ENCODE results near the gene PIP4K2C.
A peak's percentile ranks its signal among the peaks of the same experiment; 100 is the strongest.
"Not testable (repeated sequence)": the region's sequence is repeated elsewhere in the genome, so short reads cannot be mapped to it uniquely, and the experiment has no call there.

The PIP4K2C gene

GRCh38 chr12:57623811-57624390 lies 32.9 kb downstream of the PIP4K2C start:
- DNase-seq: no peak

- DNase-seq: no peak
Observed at GRCh38 chr12:57624441-57625220, 33.6 kb downstream of the PIP4K2C start.

- no peak for DNase-seq
Observed at GRCh38 chr12:57625261-57626032, 34.5 kb downstream of the PIP4K2C start.

- no peak for DNase-seq
Observed at GRCh38 chr12:57626111-57626920, 35.3 kb downstream of the PIP4K2C start.

DNA sequence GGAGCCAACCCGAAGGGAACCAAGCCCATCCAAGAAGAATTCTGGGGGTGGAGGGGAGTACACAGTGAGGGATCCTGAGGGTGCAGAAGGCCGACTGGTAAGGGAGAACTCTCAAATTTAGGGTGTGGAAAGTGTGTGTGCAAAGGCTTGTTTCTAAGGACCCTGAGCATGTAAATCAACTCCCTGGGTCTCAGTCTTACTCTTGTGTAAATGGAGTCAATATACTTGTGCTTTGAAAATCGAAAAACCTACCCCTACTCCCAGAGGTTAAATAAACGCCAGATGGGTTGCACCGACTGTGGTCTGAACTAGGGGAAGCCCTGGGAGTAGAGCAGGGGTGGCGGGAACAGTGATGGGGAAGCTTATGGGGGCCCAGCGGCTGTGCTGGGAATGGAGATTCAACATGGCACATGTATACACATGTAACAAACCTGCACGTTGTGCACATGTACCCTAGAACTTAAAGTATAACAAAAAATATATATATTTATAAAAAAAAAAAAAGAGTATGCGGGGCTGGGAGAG lies 36.0 kb downstream of the PIP4K2C start:
- no peak for DNase-seq

DNA sequence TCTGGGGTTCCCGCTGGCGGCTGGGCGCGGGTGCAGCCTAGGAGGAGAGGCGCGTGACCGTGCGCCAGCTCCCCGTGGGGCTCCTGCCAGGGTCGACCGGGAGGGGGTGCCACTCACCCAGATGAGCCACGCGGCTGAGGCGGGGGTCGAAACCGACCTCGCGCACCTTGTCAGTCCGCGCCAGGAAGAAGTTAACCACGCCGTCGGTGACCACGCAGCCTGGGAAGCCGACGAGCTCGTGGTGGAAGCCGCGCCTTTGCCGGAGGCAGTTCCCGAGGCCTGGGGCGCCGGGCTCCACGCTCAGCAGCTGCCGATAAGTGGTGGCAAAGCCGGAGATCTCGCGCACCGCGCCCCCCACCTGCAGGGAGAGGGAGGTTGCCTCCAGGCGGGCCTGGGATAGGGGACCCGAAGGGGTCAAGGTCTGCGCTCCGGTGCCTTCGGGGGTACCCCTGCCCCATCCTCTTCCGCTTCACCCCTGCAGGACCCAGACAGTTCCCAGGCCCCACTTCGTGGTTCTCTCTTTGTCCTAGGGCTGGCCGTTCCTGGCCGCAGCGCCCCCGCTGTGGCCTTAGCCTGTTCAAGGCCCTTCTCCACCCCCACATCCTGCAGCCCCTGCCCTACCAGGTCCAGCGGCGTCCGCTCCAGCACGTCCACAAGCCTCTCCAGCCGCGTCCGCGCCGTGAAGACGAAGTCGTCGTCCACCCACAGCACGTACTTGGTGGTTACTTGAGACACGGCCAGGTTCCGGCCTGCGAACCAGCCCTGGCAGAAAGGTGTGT lies 36.7 kb downstream of the PIP4K2C start:
- DNase-seq: no peak

DNA sequence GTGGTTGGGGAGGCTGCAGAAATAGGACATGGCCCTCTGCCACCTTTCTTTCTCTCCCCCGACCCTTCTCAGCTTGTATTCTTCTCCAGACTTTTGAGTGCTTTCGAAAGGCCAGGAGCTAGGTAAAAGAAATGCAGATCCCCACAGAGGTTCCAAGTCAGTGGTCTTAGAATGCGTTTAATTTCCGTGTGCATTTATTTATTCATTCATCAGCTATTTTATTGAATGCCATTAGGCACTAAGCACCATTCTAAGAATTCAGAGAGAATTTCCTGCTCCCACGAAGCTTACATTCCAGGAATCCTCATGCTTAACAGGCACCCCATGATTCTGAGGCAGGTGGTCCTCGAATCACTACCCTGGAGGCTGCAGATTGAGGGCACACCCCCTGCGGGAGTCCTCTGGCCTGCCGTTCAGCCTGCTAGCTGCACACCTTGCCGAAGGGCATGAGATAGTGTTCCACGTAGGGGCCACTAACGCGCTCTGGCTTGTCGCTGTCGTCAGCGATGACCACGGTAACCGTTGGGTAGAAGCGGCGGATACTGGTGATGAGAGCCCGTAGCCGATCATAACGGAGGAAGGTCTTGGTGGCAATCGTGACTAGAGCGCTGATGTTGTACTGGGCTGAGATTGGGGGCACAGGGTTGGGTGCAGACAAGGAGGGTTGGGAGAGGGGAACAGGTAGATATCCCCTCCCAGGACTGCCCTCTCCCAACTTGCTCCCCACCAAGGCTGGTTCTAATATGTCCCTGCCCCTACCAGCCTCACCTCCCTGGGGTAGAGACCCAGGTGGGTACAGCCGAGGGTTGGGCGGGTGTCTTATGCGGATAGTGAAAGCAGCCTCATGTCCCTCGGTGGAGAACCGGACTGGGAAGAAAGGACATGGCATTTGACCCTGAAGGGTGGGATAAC lies 37.5 kb downstream of the PIP4K2C start:
- DNase-seq: no peak

- no peak for DNase-seq
Observed at GRCh38 chr12:57629897-57630471, 39.0 kb downstream of the PIP4K2C start.

- no peak for DNase-seq
Observed at GRCh38 chr12:57630891-57631433, 40.0 kb downstream of the PIP4K2C start.

- no peak for DNase-seq
Observed at GRCh38 chr12:57631566-57632072, 40.6 kb downstream of the PIP4K2C start.

- peak; percentile 71 for DNase-seq
Observed at GRCh38 chr12:57632073-57632957, 41.3 kb downstream of the PIP4K2C start.

- peak; percentile 90 for DNase-seq
Observed at GRCh38 chr12:57632958-57633840, 42.2 kb downstream of the PIP4K2C start, which contains the start of gene B4GALNT1. TSS of gene B4GALNT1 (minus strand) at chr12:57633201. CDS start at chr12:57632132, 1,069 bp downstream.

GRCh38 chr12:57636731-57637130 lies 45.7 kb downstream of the PIP4K2C start:
- not testable (repeated sequence) for DNase-seq

- DNase-seq: peak; percentile 38
Observed at GRCh38 chr12:57637364-57637763, 46.4 kb downstream of the PIP4K2C start.

DNA sequence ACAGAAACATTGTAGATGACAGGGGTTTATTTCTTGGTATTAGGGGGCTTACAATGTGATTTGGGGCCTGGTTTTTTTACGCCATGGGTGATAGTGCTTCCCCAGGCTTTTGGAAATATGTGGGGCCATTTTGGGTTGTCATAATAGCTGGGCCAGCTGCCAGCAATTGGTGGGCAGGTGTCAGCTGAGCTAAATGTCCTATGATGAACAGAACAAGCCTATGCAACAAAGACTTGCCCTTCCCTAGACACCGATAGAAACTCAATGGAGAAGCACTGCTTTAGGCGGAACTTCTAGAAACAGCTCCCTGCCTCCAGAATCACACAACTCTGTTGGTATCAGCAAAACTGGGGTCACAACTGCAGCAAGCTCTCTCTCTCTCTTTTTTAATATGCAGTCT lies 47.1 kb downstream of the PIP4K2C start:
- DNase-seq: no peak

DNA sequence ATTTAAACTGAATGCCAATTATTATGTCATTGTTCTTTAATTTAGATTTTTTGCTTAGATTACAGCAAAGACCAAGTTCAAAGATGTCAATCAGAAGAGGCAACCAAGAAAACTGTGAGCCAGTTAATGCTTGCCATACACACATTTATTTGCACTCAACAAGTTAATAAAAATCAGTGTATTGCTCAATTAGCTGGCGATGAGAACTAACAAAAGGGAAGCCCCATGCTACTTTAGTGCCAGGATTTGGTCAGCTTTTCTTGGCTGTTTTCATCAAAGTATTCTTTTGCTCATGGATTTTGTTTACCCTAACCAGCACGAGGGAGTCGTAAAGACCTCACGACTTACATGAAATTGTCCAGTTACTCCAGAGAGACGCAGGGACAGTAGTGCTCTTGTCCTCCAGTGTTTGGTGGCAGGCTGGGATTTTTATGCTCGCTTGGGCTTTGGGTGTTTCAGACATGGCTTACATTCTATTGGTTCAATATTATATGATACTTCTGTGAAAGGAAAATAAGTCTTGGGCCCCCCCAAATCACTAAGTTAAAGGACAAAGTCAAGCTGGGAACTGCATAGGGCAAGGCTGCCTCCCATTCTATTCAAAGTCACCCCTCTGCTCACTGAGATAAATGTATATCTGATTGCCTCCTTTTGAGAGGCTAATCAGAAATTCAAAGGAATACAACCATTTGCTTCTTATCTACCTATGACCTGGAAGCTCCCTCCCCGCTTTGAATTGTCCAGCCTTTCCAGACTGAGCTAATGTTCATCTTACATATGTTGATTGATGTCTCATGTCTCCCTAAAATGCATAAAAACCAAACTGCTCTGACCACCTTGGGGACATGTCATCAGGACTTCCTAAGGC lies 49.4 kb downstream of the PIP4K2C start:
- DNase-seq: no peak
